ENCODE measurements around the gene MPRIP. TPM values are rescaled to one million over a fixed set of nuclear protein-coding genes. Genes with fewer than 3 reads are reported as not detected.
A peak's percentile ranks its signal among the peaks of the same experiment; 100 is the strongest.

MPRIP gene
- total RNA-seq, 1 experiment from 2014 or later, result 258 TPM

- ChIA-PET CTCF (no interaction called here), RAD21 (ENCODE audit: low non-redundant PET in 1 of 2, low total read pairs in 2 of 2, uncharacterized antibody in 2 of 2, unreplicated experiment in 2 of 2) (no interaction called here), POLR2A (no interaction called here)
- H2AFZ ChIP-seq (ENCODE audit: low read depth, low read length, poor library complexity, severe bottlenecking), result no peak overlapping the region
- H3K27me3 ChIP-seq (ENCODE audit: insufficient read depth, low read length), result no peaks in the 10 kb centered on the region
- H4K20me1 ChIP-seq (ENCODE audit: insufficient read depth), result no peaks in the 10 kb centered on the region
- no peaks in the 10 kb centered on the region for H3K9me3 ChIP-seq (ENCODE audit: control insufficient read depth in 1 of 2, insufficient read depth in 1 of 2, low read depth in 1 of 2, low read length in 2 of 2)
- no peak for ATAC-seq
- H3K27ac ChIP-seq (ENCODE audit: low read depth, low read length), result no peak overlapping the region
- H3K36me3 ChIP-seq (ENCODE audit: control insufficient read depth in 1 of 2, insufficient read depth in 2 of 2, low read length in 2 of 2), result no peaks in the 10 kb centered on the region
- H3K4me2 ChIP-seq (ENCODE audit: low read length), result no peak overlapping the region
- BruUV-seq (replicated peaks), result no TSS peak
- H3K9ac ChIP-seq (ENCODE audit: low read length), result peak overlapping the region; percentile 15; the same call in 1 of the 2 replicates
- H3K79me2 ChIP-seq (ENCODE audit: insufficient read depth, low read length), result no peaks in the 10 kb centered on the region
- no peaks in the 10 kb centered on the region for H3K9me2 ChIP-seq (ENCODE audit: insufficient read depth)
- H3K4me1 ChIP-seq (ENCODE audit: control insufficient read depth in 1 of 2, insufficient read depth in 2 of 2, low read length in 2 of 2), result peaks cover 56 to 70% of the 10 kb centered on the region in 2 experiments
- H3K4me3 ChIP-seq (replicated peaks in 1 of 2; ENCODE audit: low read depth in 1 of 2, low read length in 2 of 2), result no peak overlapping the region
- DNase-seq (ENCODE audit: low read depth, low spot score), result no peak
- TF ChIP-seq SP1 (IDR thresholded peaks at IDR 0.05; ENCODE audit: low read depth), result no peak
- no peak for TF ChIP-seq POLR2AphosphoS5 (IDR thresholded peaks at IDR 0.05; ENCODE audit: low read depth, low read length)
- TF ChIP-seq ATF3 (IDR thresholded peaks at IDR 0.05), result no peak
- no peak for TF ChIP-seq CBX3 (IDR thresholded peaks at IDR 0.05; ENCODE audit: low read depth)
- TF ChIP-seq REST (IDR thresholded peaks at IDR 0.05; ENCODE audit: low read depth), result no peak
- TF ChIP-seq EGR1 (IDR thresholded peaks at IDR 0.05; ENCODE audit: low read depth), result no peak
- no peak for TF ChIP-seq ZBTB33 (IDR thresholded peaks at IDR 0.05; ENCODE audit: extremely low read depth, insufficient replicate concordance, low read length)
- TF ChIP-seq FOSL1 (IDR thresholded peaks at IDR 0.05; ENCODE audit: low read depth), result no peak
- no peak for TF ChIP-seq EZH2 (IDR thresholded peaks at IDR 0.05)
- no peak for TF ChIP-seq POLR2A (IDR thresholded peaks at IDR 0.05; ENCODE audit: borderline replicate concordance, extremely low read depth, insufficient read depth, insufficient read length)
- no peak for TF ChIP-seq JUND (IDR thresholded peaks at IDR 0.05)
- TF ChIP-seq SIN3A (IDR thresholded peaks at IDR 0.05; ENCODE audit: low read depth), result no peak
- no peak for TF ChIP-seq SRF (IDR thresholded peaks at IDR 0.05; ENCODE audit: low read depth)
- no peak for TF ChIP-seq ZNF274 (IDR thresholded peaks at IDR 0.05; ENCODE audit: low read depth, low read length)
- no peak for TF ChIP-seq ELF1 (IDR thresholded peaks at IDR 0.05; ENCODE audit: borderline replicate concordance, low read depth)
- TF ChIP-seq EZH2phosphoT487 (IDR thresholded peaks at IDR 0.05; ENCODE audit: borderline replicate concordance), result no peak
- no peak for TF ChIP-seq CTCF (IDR thresholded peaks at IDR 0.05 in 2 of 3, conservative IDR thresholded peaks at IDR 0.05 in 1 of 3; ENCODE audit: borderline replicate concordance in 1 of 3, insufficient read depth in 1 of 3, low read depth in 2 of 3, low read length in 2 of 3)
- intact Hi-C loops (cut with micrococcal nuclease), result no loop called here
Measured at GRCh38 chr17:17025621-17026020, 16.6 kb upstream of the MPRIP start.
